Omental fat pad (tissue), 4 donors: ENCODE data around the gene P3H3. TPM values are rescaled to one million over a fixed set of nuclear protein-coding genes. Genes with fewer than 3 reads are reported as not detected.

Experiments used
- ATAC-seq: fragments of 150-250 bp; one replicate; pipeline ENCODE4 v1.9.1; 2016; ENCODE audit warnings: mild to moderate bottlenecking, moderate library complexity; ENCODE audit not compliant: low FRiP score
- DNase-seq: peaks from one replicate; pipeline ENCODE4 v3.0.0-alpha.2; 2019; ENCODE audit warnings: low spot score
- CTCF ChIP-seq, 3 donors: fragments of 450-650 bp; IDR thresholded peaks; one replicate each; pipeline ENCODE4 v1.5.1; 2016 to 2017; ENCODE audit warnings: antibody characterized with exemption in 3 of 3, mild to moderate bottlenecking in 3 of 3, moderate library complexity in 2 of 3
- total RNA-seq, 4 donors: library from RNA; depleted of rRNA; stranded (reverse); fragments of >200 nt; gene quantifications; one replicate each; pipeline ENCODE4 v1.1.0, GENCODE V29; 2016

P3H3 gene
- 10 to 100 TPM in 2 of 4 donors, 1 to 10 TPM in 2; 5.4 to 13.6 (median 10.0) TPM for total RNA-seq

GRCh38 chr12:6827982-6828780 lies at the start of gene P3H3:
Gene P3H3 (plus strand): TSS chr12:6828407. CDS start chr12:6828441, 34 bp downstream.
- no peak for DNase-seq
- peak; percentile 4 for ATAC-seq
- no peak for TF ChIP-seq CTCF (IDR thresholded peaks at IDR 0.05)

DNA sequence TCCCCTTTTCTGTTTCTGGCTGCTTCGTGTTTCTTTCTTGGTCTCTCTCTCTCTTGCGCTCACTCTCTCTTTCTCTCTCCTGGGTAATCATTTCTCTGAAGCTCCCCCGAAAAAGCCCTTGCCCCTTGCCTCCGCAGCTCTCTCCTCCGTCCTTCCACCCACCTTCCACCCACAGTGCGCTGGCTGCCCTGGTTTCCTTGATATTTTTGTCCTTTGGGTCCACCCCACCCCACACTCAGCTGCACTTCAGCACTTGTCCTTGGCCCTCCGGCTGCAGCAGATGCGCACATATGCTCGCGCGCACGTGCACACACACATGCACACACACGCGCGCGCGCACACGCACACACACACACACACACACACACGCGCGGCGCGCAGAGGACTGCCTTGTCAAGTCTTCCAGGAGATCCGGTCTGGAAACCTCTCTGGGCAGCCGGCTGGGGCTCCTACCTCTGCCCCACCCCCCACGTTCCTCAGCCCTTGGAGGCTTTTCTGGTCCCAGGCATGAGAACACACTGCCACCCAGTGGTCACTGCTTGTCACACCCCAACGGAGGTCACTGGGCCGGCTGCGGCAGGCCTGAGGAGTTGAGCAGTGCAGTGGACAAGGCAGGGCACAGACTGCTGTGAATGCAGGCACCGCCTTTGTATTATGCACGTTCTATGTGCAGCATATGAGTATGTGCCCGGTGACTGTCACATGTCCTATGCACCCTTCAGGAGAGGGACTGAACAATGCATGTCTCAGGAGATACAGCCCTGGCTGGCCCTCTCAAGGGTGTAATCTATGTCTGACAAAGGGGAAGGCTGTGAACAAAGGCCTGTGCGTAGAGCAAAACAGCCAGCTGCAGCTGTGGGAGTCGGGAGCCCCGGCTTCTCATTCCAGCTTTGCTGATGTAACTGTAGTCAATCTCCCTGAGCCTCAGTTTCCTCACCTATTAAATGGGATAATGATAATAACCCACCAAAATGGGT lies 49.3 kb upstream of the P3H3 start:
- peak; percentile 94 for ATAC-seq
- TF ChIP-seq CTCF (IDR thresholded peaks at IDR 0.05) = peak in 2 of 3 donors; percentile 71 to 84
- DNase-seq = peak; percentile 86

GRCh38 chr12:6779708-6780432 lies 48.3 kb upstream of the P3H3 start:
- TF ChIP-seq CTCF (IDR thresholded peaks at IDR 0.05) = no peak
- ATAC-seq (no peak), DNase-seq (no peak)

GRCh38 chr12:6780573-6780972 lies 47.6 kb upstream of the P3H3 start:
- DNase-seq (no peak), ATAC-seq (no peak)
- no peak for TF ChIP-seq CTCF (IDR thresholded peaks at IDR 0.05)

- no peak for DNase-seq
- TF ChIP-seq CTCF (IDR thresholded peaks at IDR 0.05) = no peak
Observed at GRCh38 chr12:6782119-6782518, 46.1 kb upstream of the P3H3 start.

DNA sequence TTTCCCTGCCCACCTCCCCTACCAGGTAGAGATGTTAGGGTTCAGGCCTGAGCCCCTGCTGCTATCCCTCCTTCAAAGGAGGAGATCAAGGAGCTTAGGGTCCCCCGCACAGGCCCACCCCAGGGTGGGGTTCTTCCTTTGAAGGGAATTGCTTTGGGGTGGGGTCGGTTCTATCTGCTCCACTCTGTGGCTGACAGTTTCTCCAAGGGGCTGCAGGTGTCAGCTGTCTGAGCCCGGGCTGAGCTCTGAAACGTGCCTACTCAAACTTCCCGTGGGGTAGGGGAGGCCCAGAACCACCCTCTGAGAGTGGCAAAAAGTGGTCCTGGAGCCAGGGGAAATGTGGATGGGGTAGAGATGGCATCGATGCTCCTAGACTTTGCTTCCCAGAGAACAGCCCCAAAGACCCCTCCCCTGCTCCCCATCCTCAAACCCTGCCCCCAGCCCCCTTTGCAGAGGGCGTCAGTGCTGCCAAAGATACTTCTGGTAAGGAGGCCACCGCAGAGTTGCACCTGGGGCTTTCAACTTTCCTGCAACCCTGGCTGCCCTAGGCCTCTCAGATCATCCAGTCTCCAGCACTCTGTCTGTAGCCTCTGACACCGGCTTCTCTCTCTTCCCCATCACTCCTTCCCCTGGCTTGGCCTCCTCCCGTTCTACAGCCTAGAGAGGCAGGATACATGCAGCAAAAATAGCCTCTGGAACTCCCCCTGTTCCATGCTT lies 45.2 kb upstream of the P3H3 start:
- ATAC-seq (no peak), DNase-seq (no peak)
- no peak for TF ChIP-seq CTCF (IDR thresholded peaks at IDR 0.05)

More at GRCh38 chr12:6782119-6782518, 46.1 kb upstream of the P3H3 start:
- ATAC-seq = no peak
